Frontal cortex (tissue), 4 donors: ENCODE data around the gene ZNF597. TPM values are rescaled to one million over a fixed set of nuclear protein-coding genes. Genes with fewer than 3 reads are reported as not detected.

ENCODE experiments used
- DNase-seq, 2 donors: peaks; one replicate each; pipeline ENCODE4 v3.0.0; 2012; ENCODE audit warnings: low spot score in 2 of 2
- FAIRE-seq: peaks from 2 replicates; lab custom pipeline; 2012; peaks lifted over from hg19 to GRCh38; lab: Jason Lieb, UNC
- total RNA-seq: library from RNA; depleted of rRNA; stranded (reverse); fragments of >200 nt; gene quantifications from one replicate; pipeline ENCODE4 v1.2.3, GENCODE V29; 2014
- donor health status: control.
- donor health status: control.
- donor health status: control.

Gene ZNF597
- total RNA-seq, 1 donor from 2014 or later = 4.9 TPM

- FAIRE-seq (no peak), DNase-seq (no peak)
Observed at GRCh38 chr16:3458852-3459361, 15.6 kb upstream of the ZNF597 start.

- no peak for DNase-seq
- no peak for FAIRE-seq
Observed at GRCh38 chr16:3458278-3458851, 15.1 kb upstream of the ZNF597 start.

- FAIRE-seq (no peak), DNase-seq (peak; percentile 99 to 100)
Observed at GRCh38 chr16:3457434-3458252, 14.3 kb upstream of the ZNF597 start.

GRCh38 chr16:3454631-3455147 lies 11.4 kb upstream of the ZNF597 start:
- DNase-seq (no peak), FAIRE-seq (no peak)

GRCh38 chr16:3454093-3454492 lies 10.8 kb upstream of the ZNF597 start:
- no peak for DNase-seq
- no peak for FAIRE-seq

GRCh38 chr16:3444032-3444388 lies 706 bp upstream of the ZNF597 start:
- no peak for DNase-seq
- no peak for FAIRE-seq

- no peak for DNase-seq
- FAIRE-seq = no peak
Observed at GRCh38 chr16:3439637-3440036, 3.7 kb downstream of the ZNF597 start.

- no peak for DNase-seq
- FAIRE-seq = no peak
Observed at GRCh38 chr16:3434373-3434772, 8.9 kb downstream of the ZNF597 start.

GRCh38 chr16:3431779-3432219 lies 11.5 kb downstream of the ZNF597 start:
- FAIRE-seq (no peak), DNase-seq (no peak)

- no peak for DNase-seq
- no peak for FAIRE-seq
Observed at GRCh38 chr16:3413730-3414379, 29.4 kb downstream of the ZNF597 start.

- DNase-seq = no peak
Observed at GRCh38 chr16:3408561-3409197, 34.6 kb downstream of the ZNF597 start.

GRCh38 chr16:3401719-3402397 lies 41.4 kb downstream of the ZNF597 start:
- DNase-seq (peak in 1 of 2 donors; percentile 22), FAIRE-seq (no peak)

More at GRCh38 chr16:3408561-3409197, 34.6 kb downstream of the ZNF597 start:
- FAIRE-seq = no peak

- peak; percentile 50 for FAIRE-seq
- DNase-seq = peak; percentile 100
Observed at GRCh38 chr16:3400779-3401688, 42.3 kb downstream of the ZNF597 start, which contains the start of the genes ZNF174 and ZSCAN32. TSS of gene ZNF174 (plus strand) at chr16:3401215. CDS start at chr16:3402005, 790 bp downstream. TSS of gene ZSCAN32 (minus strand) at chr16:3401004. CDS start at chr16:3397557, 3,447 bp downstream.

GRCh38 chr16:3400446-3400778 lies 42.9 kb downstream of the ZNF597 start:
- DNase-seq (no peak), FAIRE-seq (no peak)

GRCh38 chr16:3389663-3390338 lies 53.5 kb downstream of the ZNF597 start:
- no peak for FAIRE-seq
- no peak for DNase-seq

GRCh38 chr16:3388325-3388724 lies 55.0 kb downstream of the ZNF597 start:
- FAIRE-seq = no peak

GRCh38 chr16:3383045-3383448 lies 60.3 kb downstream of the ZNF597 start:
- no peak for DNase-seq
- no peak for FAIRE-seq

More at GRCh38 chr16:3388325-3388724, 55.0 kb downstream of the ZNF597 start:
- no peak for DNase-seq
